HCT116 (cell line): ENCODE data around the gene TIGIT. TPM values are rescaled to one million over a fixed set of nuclear protein-coding genes. Genes with fewer than 3 reads are reported as not detected.

Experiments used
- ATAC-seq: fragments of 200-7000 bp; cut with Tn5 transposase; 2 replicates; pipeline ENCODE4 v1.9.1; 2020; ENCODE audit warnings: mild to moderate bottlenecking, moderate library complexity
- BruUV-seq: library from RNA; stranded (reverse); fragments of 400-500 nt; replicated peaks from 2 replicates; lab custom pipeline; 2021; lab: Mats Ljungman, UMichigan
- CTCF ChIA-PET: fragments of 300-600 bp; sonication (Branson Sonifier 250); formaldehyde crosslinking; loops from one replicate; lab custom pipeline; 2021; ENCODE audit warnings: antibody characterized with exemption; lab: Charles Lee
- POLR2A ChIA-PET: fragments of 300-600, 350-600 bp; sonication (Branson Sonifier 250); formaldehyde crosslinking; loops from one replicate; lab custom pipeline; 2021; ENCODE audit warnings: antibody characterized with exemption; lab: Charles Lee
- RAD21 ChIA-PET, 2 experiments: fragments of 300-600 bp; sonication (Branson Sonifier 250); formaldehyde crosslinking; loops; one replicate each; lab custom pipeline; 2023; ENCODE audit warnings: low total read pairs in 2 of 2; ENCODE audit not compliant: uncharacterized antibody in 2 of 2, unreplicated experiment in 2 of 2, low non-redundant PET in 1 of 2; lab: Charles Lee
- DNase-seq: peaks from one replicate; pipeline ENCODE4 v3.0.0-alpha.2; 2010; ENCODE audit warnings: low read depth, low spot score
- H2AFZ ChIP-seq: fragments of 200-600 bp; shearing (Covaris generic), sonication (generic); 2 replicates; pipeline ENCODE4 v1.6.1; 2017; ENCODE audit warnings: low read depth, mixed run types, mixed read lengths, antibody characterized with exemption, low read length; ENCODE audit not compliant: poor library complexity, severe bottlenecking
- H3K27ac ChIP-seq: 2 replicates; pipeline ENCODE4 v1.5.1; 2012; ENCODE audit warnings: low read depth, low read length
- H3K27me3 ChIP-seq: fragments of 200-600 bp; sonication (generic); 2 replicates; pipeline ENCODE4 v1.6.1; 2016; ENCODE audit warnings: mixed run types, low read length, mixed read lengths; ENCODE audit not compliant: insufficient read depth
- H3K36me3 ChIP-seq, 2 experiments: fragments of 200-500 bp in 1 of 2; fragments of 200-600 bp in 1 of 2; sonication (Bioruptor generic) in 1 of 2; sonication (generic) in 1 of 2; 2 replicates each; pipeline versions ENCODE4 v1.5.1 to v1.6.1; 2014 to 2016; ENCODE audit warnings: low read length in 2 of 2, inconsistent platforms in 1 of 2, mixed read lengths in 1 of 2, mixed run types in 1 of 2; ENCODE audit not compliant: insufficient read depth in 2 of 2, control insufficient read depth in 1 of 2
- H3K4me1 ChIP-seq, 2 experiments: fragments of 200-600 bp in 1 of 2; sonication (generic) in 1 of 2; 2 replicates each; pipeline versions ENCODE4 v1.5.1 to v1.6.1; 2012 to 2017; ENCODE audit warnings: low read length in 2 of 2, inconsistent platforms in 1 of 2, mild to moderate bottlenecking in 1 of 2, mixed read lengths in 1 of 2, mixed run types in 1 of 2, moderate library complexity in 1 of 2; ENCODE audit not compliant: insufficient read depth in 2 of 2, control insufficient read depth in 1 of 2
- H3K4me2 ChIP-seq: fragments of 200-600 bp; sonication (generic); 2 replicates; pipeline ENCODE4 v1.6.1; 2017; ENCODE audit warnings: mixed run types, low read length, mixed read lengths
- H3K4me3 ChIP-seq, 2 experiments: fragments of 200-600 bp in 1 of 2; sonication (generic) in 1 of 2; replicated peaks in 1 of 2; 2 replicates each; pipeline ENCODE4 v1.5.1; 2011 to 2016; ENCODE audit warnings: low read length in 2 of 2, control low read depth in 1 of 2, low read depth in 1 of 2, mild to moderate bottlenecking in 1 of 2, mixed read lengths in 1 of 2, mixed run types in 1 of 2
- H3K79me2 ChIP-seq: fragments of 200-600 bp; sonication (generic); 2 replicates; pipeline ENCODE4 v1.6.1; 2017; ENCODE audit warnings: mild to moderate bottlenecking, mixed run types, low read length, moderate library complexity, mixed read lengths; ENCODE audit not compliant: insufficient read depth
- H3K9ac ChIP-seq: fragments of 200-600 bp; sonication (generic); 2 replicates; pipeline ENCODE4 v1.6.1; 2016; ENCODE audit warnings: low read length, mixed read lengths
- H3K9me2 ChIP-seq: fragments of 200-600 bp; sonication (generic), shearing (Covaris generic); 2 replicates; pipeline ENCODE4 v1.6.1; 2017; ENCODE audit warnings: mixed run types, mild to moderate bottlenecking, moderate library complexity; ENCODE audit not compliant: insufficient read depth
- H3K9me3 ChIP-seq, 2 experiments: fragments of 200-500 bp in 1 of 2; fragments of 200-600 bp in 1 of 2; sonication (Bioruptor generic) in 1 of 2; sonication (generic) in 1 of 2; 2 replicates each; pipeline ENCODE4 v1.6.1; 2014 to 2017; ENCODE audit warnings: low read length in 2 of 2, mixed read lengths in 2 of 2, inconsistent platforms in 1 of 2, low read depth in 1 of 2, mild to moderate bottlenecking in 1 of 2, mixed run types in 1 of 2, moderate library complexity in 1 of 2; ENCODE audit not compliant: control insufficient read depth in 1 of 2, insufficient read depth in 1 of 2
- H4K20me1 ChIP-seq: fragments of 200-600 bp; sonication (generic), shearing (Covaris generic); 2 replicates; pipeline ENCODE4 v1.6.1; 2017; ENCODE audit warnings: mixed run types, mild to moderate bottlenecking, moderate library complexity; ENCODE audit not compliant: insufficient read depth
- ATF3 ChIP-seq: IDR thresholded peaks from 2 replicates; pipeline ENCODE4 v1.6.1; 2012
- CBX3 ChIP-seq: IDR thresholded peaks from 2 replicates; pipeline ENCODE4 v1.6.1; 2012; ENCODE audit warnings: low read depth
- CEBPB ChIP-seq: IDR thresholded peaks from 2 replicates; pipeline ENCODE4 v1.6.1; 2012; ENCODE audit warnings: low read depth
- CTCF ChIP-seq, 3 experiments: fragments of 200-600 bp in 1 of 3; sonication (generic) in 1 of 3; IDR thresholded peaks in 2 of 3; conservative IDR thresholded peaks in 1 of 3; 2 replicates each; pipeline ENCODE4 v1.5.1; 2012 to 2017; ENCODE audit warnings: low read depth in 2 of 3, low read length in 2 of 3, antibody characterized with exemption in 1 of 3, borderline replicate concordance in 1 of 3, control low read depth in 1 of 3, mild to moderate bottlenecking in 1 of 3, mixed read lengths in 1 of 3, mixed run types in 1 of 3, moderate library complexity in 1 of 3; ENCODE audit not compliant: insufficient read depth in 1 of 3
- ELF1 ChIP-seq: IDR thresholded peaks from 2 replicates; pipeline ENCODE4 v1.6.1; 2012; ENCODE audit warnings: low read depth, borderline replicate concordance
- EZH2 ChIP-seq: fragments of 200-600 bp; sonication (generic); IDR thresholded peaks from 2 replicates; pipeline ENCODE4 v1.6.1; 2017; ENCODE audit warnings: antibody characterized with exemption, mixed run types
- FOSL1 ChIP-seq: IDR thresholded peaks from 2 replicates; pipeline ENCODE4 v1.6.1; 2012; ENCODE audit warnings: low read depth
- JUND ChIP-seq: IDR thresholded peaks from 2 replicates; pipeline ENCODE4 v1.6.1; 2012
- MAX ChIP-seq: IDR thresholded peaks from 2 replicates; pipeline ENCODE4 v1.6.1; 2012
- POLR2A ChIP-seq: IDR thresholded peaks from 2 replicates; pipeline ENCODE4 v1.7.0; 2011; ENCODE audit warnings: borderline replicate concordance; ENCODE audit not compliant: insufficient read depth, insufficient read length; ENCODE audit errors: extremely low read depth
- REST ChIP-seq: IDR thresholded peaks from 2 replicates; pipeline ENCODE4 v1.6.1; 2012; ENCODE audit warnings: low read depth
- SIN3A ChIP-seq: IDR thresholded peaks from 2 replicates; pipeline ENCODE4 v1.6.1; 2012; ENCODE audit warnings: low read depth
- SP1 ChIP-seq: IDR thresholded peaks from 2 replicates; pipeline ENCODE4 v1.6.1; 2012; ENCODE audit warnings: low read depth
- SRF ChIP-seq: IDR thresholded peaks from 2 replicates; pipeline ENCODE4 v1.6.1; 2012; ENCODE audit warnings: low read depth
- TCF7L2 ChIP-seq: IDR thresholded peaks from 2 replicates; pipeline ENCODE4 v1.7.0; 2011; ENCODE audit warnings: borderline replicate concordance, inconsistent platforms; ENCODE audit not compliant: insufficient read depth, insufficient read length; ENCODE audit errors: extremely low read depth
- YY1 ChIP-seq: IDR thresholded peaks from 2 replicates; pipeline ENCODE4 v1.6.1; 2011; ENCODE audit warnings: low read length, low read depth, moderate library complexity, mild to moderate bottlenecking; ENCODE audit not compliant: insufficient replicate concordance; ENCODE audit errors: extremely low read depth
- ZBTB33 ChIP-seq: IDR thresholded peaks from 2 replicates; pipeline ENCODE4 v1.6.1; 2011; ENCODE audit warnings: mild to moderate bottlenecking, low read length, moderate library complexity; ENCODE audit not compliant: insufficient replicate concordance; ENCODE audit errors: extremely low read depth
- ZFX ChIP-seq: fragments of 450-650 bp; IDR thresholded peaks from 2 replicates; pipeline ENCODE4 v1.6.1; 2017
- ZNF274 ChIP-seq: fragments of 200-500 bp; sonication (Bioruptor generic); IDR thresholded peaks from 2 replicates; pipeline ENCODE4 v1.6.1; 2014; ENCODE audit warnings: mild to moderate bottlenecking, low read depth, low read length, inconsistent platforms
- intact Hi-C: fragments of 100-400 bp; cut with micrococcal nuclease; formaldehyde crosslinking; loops from 2 replicates; pipeline ENCODE4 v1.10.0; 2022
- total RNA-seq: library from RNA; stranded (reverse); gene quantifications from one replicate; pipeline ENCODE4 v1.2.1, GENCODE V29; 2021; ENCODE audit not compliant: unreplicated experiment

TIGIT gene
- total RNA-seq, 1 experiment from 2014 or later: 0.07 TPM

GRCh38 chr3:114320246-114320645 lies 26.4 kb downstream of the TIGIT start:
- intact Hi-C loops: no loop called here

More at GRCh38 chr3:114320246-114320645, 26.4 kb downstream of the TIGIT start:
- H3K4me3 ChIP-seq: no peak overlapping the region
- POLR2A ChIA-PET: no interaction called here
- H3K27ac ChIP-seq: no peak overlapping the region
- H3K4me1 ChIP-seq: no peaks in the 10 kb centered on the region
- TF ChIP-seq SIN3A: no peak
- no peak for TF ChIP-seq CEBPB
- TF ChIP-seq ZNF274: no peak
- no peak for TF ChIP-seq ZFX
- no peak for TF ChIP-seq SRF
- TF ChIP-seq ELF1: no peak
- no peak for TF ChIP-seq JUND
- no peak for TF ChIP-seq EZH2
- no peak for TF ChIP-seq TCF7L2
- no peak for TF ChIP-seq REST
- no peak for TF ChIP-seq MAX
- TF ChIP-seq ZBTB33: no peak
- no peak for TF ChIP-seq ATF3
- no peak for TF ChIP-seq CBX3
- TF ChIP-seq SP1: no peak
- TF ChIP-seq CTCF (IDR thresholded peaks at IDR 0.05 in 2 of 3, conservative IDR thresholded peaks at IDR 0.05 in 1 of 3; ENCODE audit: borderline replicate concordance in 1 of 3, insufficient read depth in 1 of 3, low read depth in 2 of 3, low read length in 2 of 3): no peak
- TF ChIP-seq YY1: no peak
- TF ChIP-seq POLR2A: no peak
- no peak for TF ChIP-seq FOSL1
- TF ChIP-seq, all 23 proteins: peak for 0
- Histone ChIP-seq H3K27me3 (no peaks in the 10 kb centered on the region), H3K9me2 (no peaks in the 10 kb centered on the region), H3K9me3 (no peaks in the 10 kb centered on the region), H3K9ac (no peak overlapping the region), H4K20me1 (no peaks in the 10 kb centered on the region; the same call in 1 of the 2 replicates), H3K36me3 (no peaks in the 10 kb centered on the region; a peak in 1 of 4 replicates), H3K4me2 (no peak overlapping the region), H2AFZ (no peak overlapping the region), H3K79me2 (peaks cover 11% of the 10 kb centered on the region)
- DNase-seq (no peak), ATAC-seq (no peak)
- BruUV-seq: no TSS peak
- ChIA-PET RAD21 (no interaction called here), CTCF (interaction anchor here (1.3 kb wide), 1 partner anchor 17 kb away, joined by 4 read pairs; no protein-coding TSS in a partner anchor)
